ENCODE data around the gene RTEL1. TPM values are rescaled to one million over a fixed set of nuclear protein-coding genes. Genes with fewer than 3 reads are reported as not detected.

Gene RTEL1
- polyA plus RNA-seq, 3 donors: 17.6 to 23.8 (median 19.1) TPM

DNA sequence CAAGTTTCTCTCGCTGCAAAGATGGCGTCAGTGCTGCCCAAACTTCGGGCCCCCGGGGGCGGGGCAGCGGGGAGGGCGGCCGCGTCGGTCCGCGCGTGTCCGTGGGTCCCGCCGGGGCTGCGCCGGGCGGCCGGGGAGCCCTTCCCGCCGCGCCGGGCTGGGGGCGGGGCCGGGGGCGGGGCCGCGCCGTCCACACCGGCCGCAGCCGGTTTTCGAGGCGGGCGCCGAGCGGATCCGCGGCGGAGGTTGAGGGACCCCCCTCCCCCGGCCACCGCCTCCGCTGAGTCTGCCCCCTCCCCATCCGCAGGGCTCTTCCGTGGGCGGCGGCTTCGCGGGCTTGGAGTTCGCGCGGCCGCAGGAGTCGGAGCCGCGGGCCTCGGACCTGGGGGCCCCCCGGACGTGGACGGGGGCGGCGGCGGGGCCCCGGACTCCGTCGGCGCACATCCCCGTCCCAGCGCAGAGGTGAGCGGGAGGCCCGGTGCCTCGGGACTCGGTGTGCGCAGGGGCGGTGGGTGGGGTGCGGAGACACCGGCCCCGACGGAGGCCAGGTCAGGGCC is 82.0 kb downstream of the RTEL1 start:
- DNase-seq: peak; percentile 46

DNA sequence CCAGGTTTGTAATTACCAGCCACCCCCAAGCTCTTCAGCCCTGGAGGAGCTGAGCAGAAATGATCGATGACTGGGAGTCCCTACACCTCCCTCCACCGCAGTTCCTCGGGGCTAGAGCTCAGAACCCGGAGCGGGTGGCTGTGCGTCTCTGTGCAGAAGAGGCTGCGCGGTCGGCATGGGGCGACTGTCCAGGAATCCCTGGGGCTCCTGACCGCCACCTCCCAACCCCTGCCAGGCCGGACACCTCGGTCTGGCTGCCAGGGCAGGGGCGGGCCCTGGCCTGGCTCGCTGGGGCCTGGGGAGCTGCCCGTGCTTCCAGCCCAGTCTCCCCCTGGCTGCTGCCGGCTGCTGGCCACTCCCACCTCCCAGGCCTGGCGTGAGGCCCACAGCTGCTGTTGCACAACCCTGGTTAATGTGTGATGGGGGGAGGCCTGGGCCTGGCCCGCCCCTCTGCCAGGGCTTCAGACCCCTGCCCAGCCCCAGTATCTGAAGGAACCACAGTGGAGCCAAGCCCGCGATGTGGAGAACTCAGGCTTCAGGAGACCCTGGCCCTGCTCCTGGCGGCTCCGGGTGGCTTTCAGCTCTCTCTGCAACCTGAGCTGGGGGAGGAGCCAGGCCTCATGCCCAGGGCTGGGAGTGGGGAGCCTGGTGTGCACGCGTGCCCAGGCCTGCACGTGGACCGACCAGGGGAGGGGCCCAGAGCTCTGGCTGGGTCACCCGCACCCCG is 82.7 kb downstream of the RTEL1 start:
- DNase-seq: peak; percentile 84

DNA sequence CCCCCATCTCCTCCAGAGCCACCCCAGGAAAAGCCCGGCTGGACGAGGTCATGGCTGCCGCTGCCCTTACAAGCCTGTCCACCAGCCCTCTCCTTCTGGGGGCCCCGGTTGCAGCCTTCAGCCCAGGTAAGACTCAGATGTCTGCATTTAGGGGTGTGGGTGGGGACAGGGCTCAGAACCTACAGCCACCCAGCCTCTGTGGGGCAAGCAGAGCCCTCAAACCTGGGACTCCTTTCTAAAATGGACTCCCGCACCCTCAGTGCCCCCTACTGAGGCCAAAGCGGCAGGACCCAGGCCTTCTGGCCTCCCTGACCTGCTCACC is 83.2 kb downstream of the RTEL1 start:
- no peak for DNase-seq

DNA sequence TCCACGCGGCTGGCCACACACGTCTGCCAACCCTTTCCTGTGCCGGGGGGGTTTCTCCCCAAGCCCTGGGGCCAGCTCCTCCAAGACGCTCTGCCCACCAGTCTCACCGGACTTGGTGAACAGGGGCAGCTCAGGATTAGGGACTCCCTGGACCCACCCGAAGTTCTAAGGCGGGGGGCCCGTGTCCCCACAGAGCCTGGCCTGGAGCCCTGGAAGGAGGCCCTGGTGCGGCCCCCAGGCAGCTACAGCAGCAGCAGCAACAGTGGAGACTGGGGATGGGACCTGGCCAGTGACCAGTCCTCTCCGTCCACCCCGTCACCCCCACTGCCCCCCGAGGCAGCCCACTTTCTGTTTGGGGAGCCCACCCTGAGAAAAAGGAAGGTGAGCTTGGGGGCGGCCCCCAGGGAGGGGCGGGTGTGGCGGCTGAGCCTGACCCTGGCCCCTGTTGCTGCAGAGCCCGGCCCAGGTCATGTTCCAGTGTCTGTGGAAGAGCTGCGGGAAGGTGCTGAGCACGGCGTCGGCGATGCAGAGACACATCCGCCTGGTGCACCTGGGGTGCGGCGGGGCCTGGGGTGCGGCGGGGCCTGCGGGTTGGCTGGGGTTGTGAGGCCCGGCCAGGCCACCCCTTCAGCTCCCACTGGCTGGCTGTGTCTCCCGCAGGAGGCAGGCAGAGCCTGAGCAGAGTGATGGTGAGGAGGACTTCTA is 83.7 kb downstream of the RTEL1 start:
- no peak for DNase-seq

DNA sequence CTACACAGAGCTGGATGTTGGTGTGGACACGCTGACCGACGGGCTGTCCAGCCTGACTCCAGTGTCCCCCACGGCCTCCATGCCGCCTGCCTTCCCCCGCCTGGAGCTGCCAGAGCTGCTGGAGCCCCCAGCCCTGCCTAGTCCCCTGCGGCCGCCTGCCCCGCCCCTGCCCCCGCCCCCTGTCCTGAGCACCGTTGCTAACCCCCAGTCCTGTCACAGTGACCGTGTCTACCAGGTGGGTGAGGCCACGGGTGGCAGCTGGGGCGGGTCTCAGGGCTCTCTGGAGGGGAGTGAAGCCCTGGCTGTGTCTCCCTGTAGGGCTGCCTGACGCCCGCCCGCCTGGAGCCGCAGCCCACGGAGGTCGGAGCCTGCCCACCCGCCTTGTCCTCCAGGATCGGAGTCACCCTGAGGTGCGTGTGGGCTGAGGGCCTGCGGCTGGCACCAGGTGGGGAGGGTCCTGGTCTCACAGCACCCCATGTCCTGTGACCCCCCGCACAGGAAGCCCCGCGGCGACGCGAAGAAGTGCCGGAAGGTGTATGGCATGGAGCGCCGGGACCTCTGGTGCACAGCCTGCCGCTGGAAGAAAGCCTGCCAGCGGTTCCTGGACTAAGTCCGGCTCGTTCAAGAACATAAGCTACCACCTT is 84.4 kb downstream of the RTEL1 start:
- no peak for DNase-seq

DNA sequence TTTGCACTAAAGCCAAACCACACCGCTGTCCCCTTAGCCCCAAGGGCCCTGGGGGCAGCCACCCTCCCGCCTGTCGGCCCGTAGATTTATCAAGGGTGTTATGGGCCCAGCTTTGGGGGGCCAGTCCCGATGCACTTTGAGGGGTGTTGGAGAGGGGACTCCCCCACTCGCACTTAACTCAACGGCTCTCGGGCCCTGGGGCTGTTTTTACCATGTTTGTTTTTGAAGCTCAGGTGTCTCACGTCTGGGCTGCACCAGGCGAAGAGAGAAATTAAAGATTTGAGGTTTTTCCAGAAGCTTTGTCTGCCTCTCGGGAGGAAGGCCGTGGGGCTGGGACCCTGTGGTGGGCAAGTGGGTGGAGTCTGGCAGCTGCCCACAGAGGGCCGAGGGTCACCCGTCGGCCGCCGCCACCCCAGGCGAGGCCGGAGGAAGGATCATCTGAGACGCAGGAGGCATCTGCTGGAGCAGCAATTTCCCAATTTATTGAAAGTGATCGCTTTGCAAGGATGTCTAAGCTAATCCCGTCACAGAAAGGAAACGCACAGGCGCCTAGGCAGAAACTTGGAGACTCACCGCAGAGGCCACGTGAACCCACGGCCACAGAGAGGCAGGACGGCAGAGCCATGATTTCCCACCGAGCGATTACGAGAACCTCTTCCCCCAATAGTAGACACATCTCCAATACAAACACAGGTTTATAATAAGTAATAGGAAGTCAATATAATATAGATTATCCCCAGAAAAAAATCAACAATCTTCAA is 85.3 kb downstream of the RTEL1 start:
- no peak for DNase-seq

DNA sequence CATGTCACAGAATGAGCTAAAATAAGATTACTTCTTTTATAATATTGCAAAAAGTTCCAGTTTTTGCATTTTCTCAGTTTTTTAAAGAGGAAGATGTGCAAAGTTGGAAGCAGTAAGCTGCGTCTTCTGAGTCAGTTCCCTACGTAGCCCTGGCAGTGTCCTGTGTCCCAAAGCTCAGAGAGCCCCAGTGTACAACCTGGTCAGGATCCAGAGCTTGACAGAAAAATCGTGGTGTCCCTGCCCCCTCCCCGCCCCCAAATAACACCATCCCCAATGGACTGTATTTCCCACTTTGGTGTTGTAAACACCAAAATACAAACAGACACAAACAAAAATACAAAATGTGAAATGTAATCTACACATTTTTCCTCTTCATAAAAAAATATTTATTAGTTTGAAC is 86.0 kb downstream of the RTEL1 start:
- no peak for DNase-seq

DNA sequence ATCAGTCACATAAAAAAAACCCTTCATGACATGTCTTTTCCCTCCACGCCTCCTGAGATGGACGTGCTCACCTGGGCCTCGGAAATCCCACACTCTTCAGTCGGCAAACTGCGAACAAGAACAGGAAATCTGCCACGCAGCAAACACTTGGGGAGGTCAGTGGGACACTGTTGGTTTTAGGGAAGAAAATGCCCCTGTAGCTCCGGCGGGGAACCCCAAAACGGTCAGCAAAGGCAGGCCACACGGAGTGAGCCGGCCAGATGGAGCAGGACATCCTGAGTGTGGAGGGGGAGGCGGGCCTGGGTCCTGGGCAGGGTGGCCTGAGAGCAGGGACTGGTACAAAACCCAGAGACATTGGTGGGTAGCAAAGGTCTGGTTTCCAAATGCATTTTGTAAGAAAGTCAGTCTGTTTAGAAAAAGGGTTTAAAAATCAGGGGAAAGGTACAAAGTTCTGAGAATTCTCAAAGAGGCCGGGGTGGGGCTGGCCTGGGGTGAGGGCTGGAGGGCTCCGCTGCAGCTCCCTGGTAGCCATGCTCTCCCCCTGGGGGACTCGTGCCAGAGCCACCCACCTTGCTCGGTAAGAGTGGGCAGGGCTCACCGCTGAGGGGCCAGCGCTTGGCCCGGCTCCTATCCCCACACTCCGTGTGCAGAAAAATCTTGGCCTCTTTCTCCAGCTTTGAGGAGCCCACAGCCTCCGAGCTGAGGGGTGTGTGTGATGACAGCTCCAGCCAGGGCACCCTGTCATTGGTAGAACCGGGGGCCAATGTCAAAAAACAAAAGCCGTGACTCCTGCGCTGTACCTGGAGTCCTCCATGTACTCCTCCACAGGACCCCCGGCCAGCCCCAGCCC is 86.7 kb downstream of the RTEL1 start:
- DNase-seq: no peak

DNA sequence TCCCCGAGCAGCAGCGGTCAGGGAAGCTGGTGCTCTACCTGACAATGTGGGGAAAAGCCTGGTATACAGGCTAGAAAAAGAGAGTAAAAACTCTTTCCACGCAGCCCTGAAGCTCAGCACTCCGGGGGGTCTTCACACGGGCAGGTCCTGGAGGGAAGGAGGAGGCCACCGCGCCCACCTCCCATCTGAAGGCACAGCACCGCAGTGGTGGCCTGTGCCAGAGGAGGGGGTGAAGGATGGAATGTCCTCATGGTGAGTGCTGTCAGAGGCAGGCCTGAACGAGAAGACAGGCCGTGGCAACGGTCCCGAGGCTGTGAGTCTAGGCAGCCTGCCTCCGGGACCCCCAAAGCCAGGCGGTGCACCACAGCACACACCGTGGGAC is 87.3 kb downstream of the RTEL1 start:
- DNase-seq: no peak

Other genes with a start within 250 kb of the RTEL1 start
- 1 to 10 TPM; 7.1 to 8.9 (median 8.1) TPM for gene KCNQ2, start 185.7 kb upstream of the RTEL1 start, polyA plus RNA-seq (ENCODE audit: insufficient read length in 3 of 3)
- gene EEF1A2, start 159.2 kb upstream of the RTEL1 start, polyA plus RNA-seq (ENCODE audit: insufficient read length in 3 of 3): 1 to 10 TPM in 2 of 3 donors, under 1 TPM in 1; 0.96 to 2.4 (median 1.2) TPM
- 100 to 1,000 TPM; 285 to 420 (median 332) TPM for gene PPDPF, start 137.5 kb upstream of the RTEL1 start, polyA plus RNA-seq (ENCODE audit: insufficient read length in 3 of 3)
- gene PTK6, start 120.9 kb upstream of the RTEL1 start, polyA plus RNA-seq (ENCODE audit: insufficient read length in 3 of 3): 1 to 10 TPM in 2 of 3 donors, under 1 TPM in 1; 0.80 to 1.7 (median 1.2) TPM
- gene SRMS, start 110.6 kb upstream of the RTEL1 start, polyA plus RNA-seq (ENCODE audit: insufficient read length in 3 of 3): under 1 TPM; 0.19 to 0.26 (median 0.26) TPM
- 1 to 10 TPM in 2 of 3 donors, under 1 TPM in 1; 0.83 to 1.9 (median 1.3) TPM for gene FNDC11, start 104.2 kb upstream of the RTEL1 start, polyA plus RNA-seq (ENCODE audit: insufficient read length in 3 of 3)
- gene HELZ2, start 84.1 kb upstream of the RTEL1 start, polyA plus RNA-seq (ENCODE audit: insufficient read length in 3 of 3): 10 to 100 TPM; 12.4 to 16.8 (median 12.9) TPM
- 10 to 100 TPM; 12.4 to 14.2 (median 12.8) TPM for gene GMEB2, start 31.2 kb upstream of the RTEL1 start, polyA plus RNA-seq (ENCODE audit: insufficient read length in 3 of 3)
- 10 to 100 TPM; 28.6 to 38.0 (median 32.7) TPM for gene STMN3, start 4.9 kb upstream of the RTEL1 start, polyA plus RNA-seq (ENCODE audit: insufficient read length in 3 of 3)
- 1 to 10 TPM; 2.8 to 2.9 (median 2.8) TPM for gene TNFRSF6B, start 38.3 kb downstream of the RTEL1 start, polyA plus RNA-seq (ENCODE audit: insufficient read length in 3 of 3)
- gene ARFRP1, start 49.7 kb downstream of the RTEL1 start, polyA plus RNA-seq (ENCODE audit: insufficient read length in 3 of 3): 10 to 100 TPM; 33.8 to 39.7 (median 37.2) TPM
- gene ZGPAT, start 49.7 kb downstream of the RTEL1 start, polyA plus RNA-seq (ENCODE audit: insufficient read length in 3 of 3): 10 to 100 TPM; 24.2 to 28.9 (median 24.8) TPM
- 10 to 100 TPM; 11.8 to 13.4 (median 12.4) TPM for gene LIME1, start 78.4 kb downstream of the RTEL1 start, polyA plus RNA-seq (ENCODE audit: insufficient read length in 3 of 3)
- gene SLC2A4RG, start 81.5 kb downstream of the RTEL1 start, polyA plus RNA-seq (ENCODE audit: insufficient read length in 3 of 3): 100 to 1,000 TPM; 107 to 147 (median 140) TPM
- 10 to 100 TPM; 16.8 to 23.5 (median 19.5) TPM for gene ZBTB46, start 173.0 kb downstream of the RTEL1 start, polyA plus RNA-seq (ENCODE audit: insufficient read length in 3 of 3)
- not detected for gene ABHD16B, start 203.2 kb downstream of the RTEL1 start, polyA plus RNA-seq (ENCODE audit: insufficient read length in 3 of 3)
- 100 to 1,000 TPM in 1 of 3 donors, 10 to 100 TPM in 2; 85.7 to 102 (median 94.7) TPM for gene TPD52L2, start 207.0 kb downstream of the RTEL1 start, polyA plus RNA-seq (ENCODE audit: insufficient read length in 3 of 3)
- 10 to 100 TPM; 30.3 to 35.8 (median 34.7) TPM for gene DNAJC5, start 236.8 kb downstream of the RTEL1 start, polyA plus RNA-seq (ENCODE audit: insufficient read length in 3 of 3)